GM08714 (cell line): ENCODE data around the gene NBPF11.
"Not testable (repeated sequence)": the region's sequence is repeated elsewhere in the genome, so short reads cannot be mapped to it uniquely, and the experiment has no call there.

Experiments used
- H3K4me3 ChIP-seq: fragments of 200-500 bp; sonication (Bioruptor generic); 2 replicates; pipeline ENCODE4 v1.5.1; 2014; ENCODE audit warnings: mild to moderate bottlenecking, low read length, inconsistent platforms

Gene NBPF11

GRCh38 chr1:148078090-148078489, 74.0 kb downstream of the NBPF11 start:
- not testable (repeated sequence) for H3K4me3 ChIP-seq

GRCh38 chr1:148077458-148077857, 74.6 kb downstream of the NBPF11 start:
- not testable (repeated sequence) for H3K4me3 ChIP-seq

GRCh38 chr1:148073392-148073791, 78.7 kb downstream of the NBPF11 start:
- H3K4me3 ChIP-seq, result not testable (repeated sequence)

- not testable (repeated sequence) for H3K4me3 ChIP-seq
These were observed 83.5 kb downstream of the NBPF11 start for GRCh38 chr1:148068606-148069005.

- H3K4me3 ChIP-seq, result not testable (repeated sequence)
These were observed 83.9 kb downstream of the NBPF11 start for GRCh38 chr1:148068201-148068600.

- peak overlapping the region; percentile 35; the same call in 1 of the 2 replicates for H3K4me3 ChIP-seq
These were observed 91.8 kb downstream of the NBPF11 start for GRCh38 chr1:148060294-148060701.

GRCh38 chr1:148057384-148057783, 94.7 kb downstream of the NBPF11 start:
- H3K4me3 ChIP-seq, result not testable (repeated sequence)
